Effector memory CD8-positive, alpha-beta T cell (primary cell): Measurements from ENCODE around the gene SBSN.
"Not testable (repeated sequence)": the region's sequence is repeated elsewhere in the genome, so short reads cannot be mapped to it uniquely, and the experiment has no call there.

Source experiments
- ATAC-seq: fragments of 150-1000 bp; cut with Tn5 transposase; replicated peaks from 2 replicates; pipeline ENCODE4 v1.10.0; 2021; ENCODE audit warnings: mild to moderate bottlenecking, moderate library complexity
- DNase-seq, 3 experiments: peaks; one replicate each; pipeline ENCODE4 v3.0.0; 2021
- H3K27ac Mint-ChIP-seq, 2 donors: one replicate each; pipeline ENCODE4 v1.8.0; 2022; ENCODE audit warnings: mild to moderate bottlenecking in 2 of 2, mixed read lengths in 2 of 2, moderate library complexity in 2 of 2
- H3K27me3 Mint-ChIP-seq, 2 donors: one replicate each; pipeline ENCODE4 v1.8.0; 2022; ENCODE audit warnings: mixed read lengths in 2 of 2
- H3K36me3 Mint-ChIP-seq: one replicate; pipeline ENCODE4 v1.8.0; 2022; ENCODE audit warnings: mild to moderate bottlenecking, moderate library complexity, mixed read lengths; ENCODE audit not compliant: insufficient read depth
- H3K4me1 Mint-ChIP-seq, 2 donors: one replicate each; pipeline ENCODE4 v1.8.0; 2022; ENCODE audit warnings: low read depth in 2 of 2, mixed read lengths in 2 of 2
- H3K4me3 Mint-ChIP-seq, 2 donors: one replicate each; pipeline ENCODE4 v1.8.0; 2022; ENCODE audit warnings: mild to moderate bottlenecking in 2 of 2, mixed read lengths in 2 of 2, moderate library complexity in 2 of 2
- H3K9me3 Mint-ChIP-seq, 2 donors: one replicate each; pipeline ENCODE4 v1.8.0; 2022; ENCODE audit warnings: mixed read lengths in 2 of 2

The SBSN gene

GRCh38 chr19:35484252-35485036, 43.7 kb downstream of the SBSN start:
- H3K36me3 Mint-ChIP-seq = no peaks in the 10 kb centered on the region
- peaks cover 4 to 30% of the 10 kb centered on the region in 2 donors for H3K27me3 Mint-ChIP-seq
- no peaks in the 10 kb centered on the region for H3K9me3 Mint-ChIP-seq
- ATAC-seq = peak; percentile 12
- H3K4me1 Mint-ChIP-seq = peaks cover 0 to 2% of the 10 kb centered on the region in 2 donors
- no peak overlapping the region for H3K27ac Mint-ChIP-seq
- no peak overlapping the region for H3K4me3 Mint-ChIP-seq
- no peak for DNase-seq

DNA sequence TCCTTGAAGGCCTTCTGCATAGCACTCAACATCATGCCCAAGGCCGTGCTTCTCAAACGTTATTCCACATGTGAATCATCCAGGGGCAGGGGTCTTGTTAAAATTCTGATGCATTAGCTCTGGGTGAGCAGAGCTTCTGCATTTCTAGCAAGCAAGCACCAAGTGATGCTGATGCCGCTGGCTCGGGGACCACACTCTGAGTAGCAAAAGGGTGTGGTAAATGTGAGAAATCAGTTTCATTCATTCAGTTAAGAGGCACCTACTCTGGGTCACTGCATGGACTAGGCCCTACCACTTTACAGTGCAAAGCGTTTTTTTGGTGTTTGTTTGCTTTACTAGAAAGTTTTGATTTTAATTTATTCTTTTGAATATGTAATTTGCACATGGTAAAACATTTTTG, 45.0 kb downstream of the SBSN start:
- no peak for ATAC-seq
- peaks cover 0 to 2% of the 10 kb centered on the region in 2 donors for H3K4me1 Mint-ChIP-seq
- H3K4me3 Mint-ChIP-seq = no peak overlapping the region
- H3K27ac Mint-ChIP-seq = no peak overlapping the region
- peaks cover 4 to 16% of the 10 kb centered on the region in 2 donors for H3K27me3 Mint-ChIP-seq
- no peak for DNase-seq
- no peaks in the 10 kb centered on the region for H3K36me3 Mint-ChIP-seq
- H3K9me3 Mint-ChIP-seq = no peaks in the 10 kb centered on the region

GRCh38 chr19:35478794-35479677, 49.1 kb downstream of the SBSN start:
- Mint-ChIP-seq H3K4me1 (no peaks in the 10 kb centered on the region), H3K27ac (no peak overlapping the region), H3K9me3 (no peaks in the 10 kb centered on the region), H3K4me3 (no peak overlapping the region), H3K27me3 (peaks cover 15 to 23% of the 10 kb centered on the region in 2 donors), H3K36me3 (no peaks in the 10 kb centered on the region)
- DNase-seq (no peak), ATAC-seq (no peak)

GRCh38 chr19:35476149-35476548, 52.0 kb downstream of the SBSN start:
- no peak for DNase-seq
- no peak overlapping the region for H3K4me3 Mint-ChIP-seq

DNA sequence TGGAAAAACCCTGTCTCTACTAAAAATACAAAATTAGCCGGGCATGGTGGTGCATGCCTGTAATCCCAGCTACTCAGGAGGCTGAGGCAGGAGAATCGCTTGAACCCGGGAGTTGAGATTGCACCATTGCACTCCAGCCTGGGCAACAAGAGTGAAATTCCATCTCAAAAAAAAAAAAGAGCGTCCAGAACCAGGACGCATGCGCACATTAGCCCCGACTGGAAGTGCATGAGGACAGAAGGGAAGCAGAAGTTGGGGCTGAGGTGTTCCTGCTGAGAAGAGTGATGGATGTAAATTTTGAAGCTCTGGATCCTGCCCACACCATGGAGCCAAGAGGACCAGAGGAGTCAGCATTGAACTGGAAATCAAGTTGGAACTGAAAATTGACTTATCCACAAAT, 53.5 kb downstream of the SBSN start:
- not testable (repeated sequence) for H3K4me3 Mint-ChIP-seq, DNase-seq, ATAC-seq, H3K36me3 Mint-ChIP-seq, H3K4me1 Mint-ChIP-seq, H3K9me3 Mint-ChIP-seq
- peak overlapping the region in 1 of 2 donors; percentile 53 for H3K27ac Mint-ChIP-seq
- H3K27me3 Mint-ChIP-seq = peaks cover 11 to 23% of the 10 kb centered on the region in 2 donors

More at GRCh38 chr19:35476149-35476548, 52.0 kb downstream of the SBSN start:
- Mint-ChIP-seq H3K9me3 (no peaks in the 10 kb centered on the region), H3K4me1 (no peaks in the 10 kb centered on the region), H3K27me3 (peaks cover 11 to 23% of the 10 kb centered on the region in 2 donors), H3K27ac (no peak overlapping the region), H3K36me3 (no peaks in the 10 kb centered on the region)
- no peak for ATAC-seq

DNA sequence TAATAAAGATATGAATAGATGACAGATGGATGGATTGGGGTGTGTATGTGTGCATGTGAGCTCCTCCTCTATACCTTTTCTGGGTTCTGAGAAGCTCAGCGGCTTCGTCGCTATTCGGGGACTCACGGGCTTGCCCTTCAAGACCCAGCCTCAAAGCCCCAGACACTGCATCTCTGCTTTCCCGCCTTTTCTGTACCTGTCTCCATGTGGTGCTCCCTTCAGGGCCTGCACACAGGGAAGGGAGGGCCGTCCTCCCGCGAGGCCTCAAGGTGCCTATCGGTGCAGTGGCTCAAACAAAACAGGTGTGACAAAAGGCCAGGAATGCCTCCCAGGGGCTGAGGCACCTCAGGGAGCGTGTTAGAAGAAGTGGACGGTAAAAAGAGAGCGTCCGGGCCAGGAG, 54.0 kb downstream of the SBSN start:
- Mint-ChIP-seq H3K4me1 (no peaks in the 10 kb centered on the region), H3K4me3 (no peak overlapping the region), H3K36me3 (no peaks in the 10 kb centered on the region), H3K27ac (peak overlapping the region in 1 of 2 donors; percentile 53), H3K27me3 (peaks cover 11 to 23% of the 10 kb centered on the region in 2 donors), H3K9me3 (no peaks in the 10 kb centered on the region)
- DNase-seq (no peak), ATAC-seq (no peak)
